ENCODE data around the gene RXRA.

Gene RXRA

GRCh38 chr9:134485653-134486052, 159.4 kb downstream of the RXRA start:
- peaks cover 0 to 3% of the 10 kb centered on the region in 2 donors for H3K27me3 ChIP-seq (ENCODE audit: control insufficient read depth in 1 of 2, insufficient read depth in 2 of 2, low read length in 2 of 2)
- peaks cover 0 to 3% of the 10 kb centered on the region in 2 donors for H3K4me1 ChIP-seq (ENCODE audit: control insufficient read depth in 1 of 2, insufficient read depth in 2 of 2, low read length in 2 of 2)
- H3K9me3 ChIP-seq (ENCODE audit: control insufficient read depth in 1 of 2, low read length in 2 of 2): no peaks in the 10 kb centered on the region
- H3K4me3 ChIP-seq (ENCODE audit: low read depth in 1 of 2, low read length in 2 of 2): no peak overlapping the region
- no peaks in the 10 kb centered on the region for H3K36me3 ChIP-seq (ENCODE audit: control insufficient read depth in 1 of 2, insufficient read depth in 2 of 2, low read length in 2 of 2)
- H3K9ac ChIP-seq (ENCODE audit: low read depth in 1 of 2, low read length in 2 of 2): no peak overlapping the region
- H3K27ac ChIP-seq (ENCODE audit: low read depth, low read length): no peak overlapping the region

DNA sequence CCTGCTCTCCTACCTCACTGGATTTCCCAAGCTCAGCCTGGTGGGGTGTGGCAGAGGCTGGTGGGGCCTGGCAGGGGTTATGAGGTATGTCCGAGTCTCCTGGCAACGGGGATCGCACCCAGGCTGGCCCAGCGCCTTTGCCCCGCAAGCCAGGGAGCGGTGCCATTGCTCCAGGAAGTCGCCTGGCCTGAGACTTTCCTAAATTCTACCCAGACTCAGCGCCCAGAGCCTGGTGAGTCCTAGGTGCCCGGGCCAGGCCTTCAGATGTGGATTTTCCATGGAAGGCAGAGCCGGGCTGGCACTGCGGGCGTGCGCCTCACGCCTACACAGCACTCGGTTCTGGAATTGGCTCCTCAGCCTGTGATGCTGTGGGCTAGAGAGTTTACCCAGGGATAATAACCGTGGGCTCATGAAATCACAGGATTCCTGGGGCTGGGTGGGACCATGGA, 159.9 kb downstream of the RXRA start:
- H3K4me3 ChIP-seq (ENCODE audit: low read depth in 1 of 2, low read length in 2 of 2): no peak overlapping the region
- peaks cover 0 to 3% of the 10 kb centered on the region in 2 donors for H3K27me3 ChIP-seq (ENCODE audit: control insufficient read depth in 1 of 2, insufficient read depth in 2 of 2, low read length in 2 of 2)
- H3K9me3 ChIP-seq (ENCODE audit: control insufficient read depth in 1 of 2, low read length in 2 of 2): no peaks in the 10 kb centered on the region
- H3K27ac ChIP-seq (ENCODE audit: low read depth, low read length): no peak overlapping the region
- H3K4me1 ChIP-seq (ENCODE audit: control insufficient read depth in 1 of 2, insufficient read depth in 2 of 2, low read length in 2 of 2): peaks cover 0 to 3% of the 10 kb centered on the region in 2 donors
- H3K9ac ChIP-seq (ENCODE audit: low read depth in 1 of 2, low read length in 2 of 2): no peak overlapping the region
- no peaks in the 10 kb centered on the region for H3K36me3 ChIP-seq (ENCODE audit: control insufficient read depth in 1 of 2, insufficient read depth in 2 of 2, low read length in 2 of 2)

GRCh38 chr9:134486596-134486995, 160.3 kb downstream of the RXRA start:
- Histone ChIP-seq H3K9ac (ENCODE audit: low read depth in 1 of 2, low read length in 2 of 2) (no peak overlapping the region), H3K36me3 (ENCODE audit: control insufficient read depth in 1 of 2, insufficient read depth in 2 of 2, low read length in 2 of 2) (no peaks in the 10 kb centered on the region), H3K4me1 (ENCODE audit: control insufficient read depth in 1 of 2, insufficient read depth in 2 of 2, low read length in 2 of 2) (peaks cover 0 to 3% of the 10 kb centered on the region in 2 donors), H3K9me3 (ENCODE audit: control insufficient read depth in 1 of 2, low read length in 2 of 2) (no peaks in the 10 kb centered on the region), H3K27me3 (ENCODE audit: control insufficient read depth in 1 of 2, insufficient read depth in 2 of 2, low read length in 2 of 2) (peaks cover 0 to 3% of the 10 kb centered on the region in 2 donors), H3K27ac (ENCODE audit: low read depth, low read length) (no peak overlapping the region), H3K4me3 (ENCODE audit: low read depth in 1 of 2, low read length in 2 of 2) (no peak overlapping the region)

Data from duodenal mucosa (tissue), 2 donors.